Endodermal cell (in vitro differentiated cells): ENCODE results near the gene NR6A1. TPM values are rescaled to one million over a fixed set of nuclear protein-coding genes. Genes with fewer than 3 reads are reported as not detected.

Source experiments
- DNase-seq: peaks from one replicate; pipeline ENCODE4 v3.0.0-alpha.2; 2017
- H3K27ac ChIP-seq: 2 replicates; pipeline ENCODE4 v1.5.1; 2013; ENCODE audit warnings: mild to moderate bottlenecking, low read depth, low read length, moderate library complexity
- H3K27me3 ChIP-seq: 2 replicates; pipeline ENCODE4 v1.6.1; 2013; ENCODE audit warnings: mild to moderate bottlenecking, low read length, moderate library complexity; ENCODE audit not compliant: insufficient read depth, control insufficient read depth, poor library complexity, severe bottlenecking
- H3K36me3 ChIP-seq: 2 replicates; pipeline ENCODE4 v1.7.0; 2013; ENCODE audit warnings: mild to moderate bottlenecking, low read length, moderate library complexity; ENCODE audit not compliant: control insufficient read depth, insufficient read depth
- H3K4me1 ChIP-seq: one replicate; pipeline ENCODE4 v1.7.0; 2013; ENCODE audit warnings: low read length; ENCODE audit not compliant: control insufficient read depth, insufficient read depth
- H3K4me3 ChIP-seq: 2 replicates; pipeline ENCODE4 v1.5.1; 2013; ENCODE audit warnings: mild to moderate bottlenecking, low read length, moderate library complexity
- H3K9ac ChIP-seq: 2 replicates; pipeline ENCODE4 v1.6.1; 2013; ENCODE audit warnings: mild to moderate bottlenecking, low read length, moderate library complexity; ENCODE audit not compliant: poor library complexity, severe bottlenecking; ENCODE audit errors: extremely low read depth
- H3K9me3 ChIP-seq: 2 replicates; pipeline ENCODE4 v1.6.1; 2013; ENCODE audit warnings: mild to moderate bottlenecking, low read length, moderate library complexity; ENCODE audit not compliant: control insufficient read depth
- H3K27ac Mint-ChIP-seq: 2 replicates; pipeline ENCODE4 v1.8.0; 2020; ENCODE audit warnings: mixed read lengths
- H3K27me3 Mint-ChIP-seq: 2 replicates; pipeline ENCODE4 v1.8.0; 2021; ENCODE audit warnings: mild to moderate bottlenecking, mixed read lengths; ENCODE audit not compliant: insufficient read depth
- H3K36me3 Mint-ChIP-seq: 2 replicates; pipeline ENCODE4 v1.8.0; 2020; ENCODE audit warnings: low read depth, mixed read lengths
- H3K4me1 Mint-ChIP-seq: 2 replicates; pipeline ENCODE4 v1.8.0; 2020; ENCODE audit warnings: mixed read lengths
- H3K4me3 Mint-ChIP-seq: 2 replicates; pipeline ENCODE4 v1.8.0; 2020; ENCODE audit warnings: mild to moderate bottlenecking, moderate library complexity, mixed read lengths
- H3K9me3 Mint-ChIP-seq: 2 replicates; pipeline ENCODE4 v1.8.0; 2020; ENCODE audit warnings: mild to moderate bottlenecking, mixed read lengths
- WGBS, 2 experiments: methylation state at CpG; one replicate each; pipeline versions ENCODE4 v1.1.5 to v1.1.7; 2013; ENCODE audit warnings: missing lambda C conversion rate in 2 of 2, mixed read lengths in 1 of 2; ENCODE audit not compliant: insufficient coverage in 1 of 2, insufficient read length in 1 of 2; 5-methylcytosine and 5-hydroxymethylcytosine counted together
- total RNA-seq, 2 donors: library from RNA; stranded (reverse); fragmentation: NEBNext Ultra II Directional in 1 of 2; extraction: Animal tissue kit (Norgen Biotek cat#: 25700) in 1 of 2; gene quantifications; 2 replicates in 1 of 2; 3 replicates in 1 of 2; pipeline ENCODE4 v1.2.1, GENCODE V29; 2021
- TF ChIP-seq, protein P1 (sequence below): fragments of 200-600 bp; sonication (generic); conservative IDR thresholded peaks from 2 replicates; pipeline ENCODE4 v1.5.0; 2021; ENCODE audit warnings: antibody characterized with exemption, mild to moderate bottlenecking

NR6A1 gene
- total RNA-seq, 2 donors from 2014 or later = 168 to 206 TPM

DNA sequence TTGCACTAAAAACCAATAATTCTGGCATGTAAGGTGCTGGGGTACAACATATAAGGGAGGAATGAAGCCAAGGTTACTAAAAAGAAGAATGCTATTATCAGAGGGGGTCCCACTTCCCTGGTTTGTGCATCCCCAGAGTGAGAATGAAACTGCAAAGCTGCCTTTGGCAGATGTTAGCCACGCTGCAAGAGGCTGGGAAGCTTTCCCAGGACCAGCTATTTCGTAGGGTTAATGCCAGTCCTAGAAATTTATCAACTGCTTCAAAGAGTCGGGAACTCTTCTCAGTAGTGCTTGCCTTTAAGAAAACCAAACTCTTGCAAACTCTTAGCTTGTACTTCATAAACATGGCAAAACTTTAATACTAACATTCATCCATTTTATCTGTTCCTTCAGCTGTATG, 176.4 kb downstream of the NR6A1 start:
- H3K4me3 Mint-ChIP-seq = peak overlapping the region; percentile 48
- no peaks in the 10 kb centered on the region for H3K27me3 Mint-ChIP-seq
- peak overlapping the region; percentile 93 for H3K27ac ChIP-seq
- peak overlapping the region; percentile 91 for H3K27ac Mint-ChIP-seq
- H3K4me1 Mint-ChIP-seq = peaks cover 60% of the 10 kb centered on the region
- peaks cover under 1% of the 10 kb centered on the region for H3K36me3 ChIP-seq
- 45% methylated on average over 3 of the region's 3 CpGs for WGBS, 2 experiments
- H3K9me3 Mint-ChIP-seq = no peaks in the 10 kb centered on the region
- DNase-seq = no peak
- peak overlapping the region; percentile 39 for H3K4me3 ChIP-seq
- no peak overlapping the region for H3K9ac ChIP-seq
- TF ChIP-seq, protein P1, sequence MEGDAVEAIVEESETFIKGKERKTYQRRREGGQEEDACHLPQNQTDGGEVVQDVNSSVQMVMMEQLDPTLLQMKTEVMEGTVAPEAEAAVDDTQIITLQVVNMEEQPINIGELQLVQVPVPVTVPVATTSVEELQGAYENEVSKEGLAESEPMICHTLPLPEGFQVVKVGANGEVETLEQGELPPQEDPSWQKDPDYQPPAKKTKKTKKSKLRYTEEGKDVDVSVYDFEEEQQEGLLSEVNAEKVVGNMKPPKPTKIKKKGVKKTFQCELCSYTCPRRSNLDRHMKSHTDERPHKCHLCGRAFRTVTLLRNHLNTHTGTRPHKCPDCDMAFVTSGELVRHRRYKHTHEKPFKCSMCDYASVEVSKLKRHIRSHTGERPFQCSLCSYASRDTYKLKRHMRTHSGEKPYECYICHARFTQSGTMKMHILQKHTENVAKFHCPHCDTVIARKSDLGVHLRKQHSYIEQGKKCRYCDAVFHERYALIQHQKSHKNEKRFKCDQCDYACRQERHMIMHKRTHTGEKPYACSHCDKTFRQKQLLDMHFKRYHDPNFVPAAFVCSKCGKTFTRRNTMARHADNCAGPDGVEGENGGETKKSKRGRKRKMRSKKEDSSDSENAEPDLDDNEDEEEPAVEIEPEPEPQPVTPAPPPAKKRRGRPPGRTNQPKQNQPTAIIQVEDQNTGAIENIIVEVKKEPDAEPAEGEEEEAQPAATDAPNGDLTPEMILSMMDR = no peak
- no peaks in the 10 kb centered on the region for H3K27me3 ChIP-seq
- no peaks in the 10 kb centered on the region for H3K9me3 ChIP-seq
- peaks cover 30% of the 10 kb centered on the region for H3K4me1 ChIP-seq
- peaks cover 4% of the 10 kb centered on the region for H3K36me3 Mint-ChIP-seq

DNA sequence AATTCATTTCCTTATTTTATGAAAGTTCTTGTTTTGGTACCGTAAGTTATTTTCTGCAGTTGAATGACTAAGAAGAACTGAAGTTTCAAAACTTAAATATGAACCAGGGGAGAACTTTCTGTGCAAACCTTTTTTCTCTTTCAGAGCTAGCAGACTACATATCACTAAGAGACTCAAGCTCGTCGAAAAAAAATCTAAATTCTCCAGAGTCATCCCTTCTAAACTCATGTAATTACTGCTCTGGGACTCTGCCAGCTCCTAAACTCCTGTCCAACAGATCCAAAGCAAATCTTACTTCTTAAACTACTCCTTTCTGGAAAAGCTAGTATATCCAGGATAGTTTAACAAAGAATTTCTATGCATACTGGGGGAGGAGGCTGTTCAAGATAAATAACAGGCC, 176.9 kb downstream of the NR6A1 start:
- DNase-seq = no peak
- WGBS, 2 experiments = 30 to 31% methylated on average over 2 to 3 of the region's 3 CpGs
- peaks cover 30% of the 10 kb centered on the region for H3K4me1 ChIP-seq
- no peaks in the 10 kb centered on the region for H3K36me3 ChIP-seq
- peak overlapping the region; percentile 48 for H3K4me3 Mint-ChIP-seq
- H3K4me3 ChIP-seq = peak overlapping the region; percentile 70
- no peaks in the 10 kb centered on the region for H3K27me3 Mint-ChIP-seq
- H3K27ac Mint-ChIP-seq = peak overlapping the region; percentile 91
- H3K9ac ChIP-seq = no peak overlapping the region
- TF ChIP-seq, protein P1 = no peak
- peaks cover 60% of the 10 kb centered on the region for H3K4me1 Mint-ChIP-seq
- H3K27ac ChIP-seq = peak overlapping the region; percentile 93
- no peaks in the 10 kb centered on the region for H3K9me3 ChIP-seq
- H3K27me3 ChIP-seq = no peaks in the 10 kb centered on the region
- H3K9me3 Mint-ChIP-seq = no peaks in the 10 kb centered on the region
- no peaks in the 10 kb centered on the region for H3K36me3 Mint-ChIP-seq

DNA sequence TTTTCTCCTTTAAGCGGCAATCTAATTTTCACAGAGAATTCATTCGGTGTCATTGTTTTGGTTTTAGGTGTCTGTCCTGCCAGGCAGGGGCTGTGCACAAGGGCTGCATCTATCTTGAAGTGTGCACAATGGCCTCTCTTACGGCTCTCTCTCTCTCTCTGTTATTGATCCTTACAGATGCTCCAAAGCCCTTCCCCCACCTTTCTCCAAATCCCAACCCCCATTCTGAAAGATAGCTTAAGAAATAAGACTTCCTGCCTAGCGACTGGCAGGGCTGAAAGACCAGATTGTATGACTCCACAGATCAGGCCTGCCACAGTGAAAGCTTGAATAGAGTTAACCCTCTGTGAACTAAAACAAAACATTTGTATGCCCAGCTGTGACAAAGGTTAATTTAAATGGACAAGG, 177.5 kb downstream of the NR6A1 start:
- peak; percentile 77 for DNase-seq
- peak overlapping the region; percentile 48 for H3K4me3 Mint-ChIP-seq
- peaks cover 60% of the 10 kb centered on the region for H3K4me1 Mint-ChIP-seq
- no peaks in the 10 kb centered on the region for H3K27me3 Mint-ChIP-seq
- Histone ChIP-seq H3K9ac (peak overlapping the region; percentile 4), H3K27ac (peak overlapping the region; percentile 93), H3K9me3 (no peaks in the 10 kb centered on the region), H3K4me3 (peak overlapping the region; percentile 70), H3K36me3 (no peaks in the 10 kb centered on the region), H3K4me1 (peaks cover 30% of the 10 kb centered on the region), H3K27me3 (no peaks in the 10 kb centered on the region)
- peaks cover 3% of the 10 kb centered on the region for H3K36me3 Mint-ChIP-seq
- peak overlapping the region; percentile 91 for H3K27ac Mint-ChIP-seq
- H3K9me3 Mint-ChIP-seq = no peaks in the 10 kb centered on the region
- 0 to 2% methylated on average over 1 to 4 of the region's 4 CpGs for WGBS, 2 experiments
- TF ChIP-seq, protein P1 = no peak
